Measurements from ENCODE around the gene ROBO2.

The ROBO2 gene

GRCh38 chr3:77271711-77272110, 231.8 kb downstream of the ROBO2 start:
- POLR2A ChIA-PET = no interaction called here
- CTCF ChIA-PET = no interaction called here
- no peak for DNase-seq (ENCODE audit: extremely low spot score)
- TF ChIP-seq NFRKB (IDR thresholded peaks at IDR 0.05) = no peak
- TF ChIP-seq TARDBP (IDR thresholded peaks at IDR 0.05) = no peak
- no peak for TF ChIP-seq PKNOX1 (IDR thresholded peaks at IDR 0.05)
- TF ChIP-seq BHLHE40 (IDR thresholded peaks at IDR 0.05; ENCODE audit: borderline replicate concordance) = no peak
- no peak for TF ChIP-seq CTBP1 (IDR thresholded peaks at IDR 0.05; ENCODE audit: borderline replicate concordance)

- TF ChIP-seq SP1 (IDR thresholded peaks at IDR 0.05) = no peak
- TF ChIP-seq CTBP1 (IDR thresholded peaks at IDR 0.05; ENCODE audit: borderline replicate concordance) = no peak
- TF ChIP-seq NFRKB (IDR thresholded peaks at IDR 0.05) = no peak
- TF ChIP-seq FOXA1 (IDR thresholded peaks at IDR 0.05) = no peak
- TF ChIP-seq LEF1 (IDR thresholded peaks at IDR 0.05; ENCODE audit: borderline replicate concordance) = no peak
- no peak for TF ChIP-seq BHLHE40 (IDR thresholded peaks at IDR 0.05; ENCODE audit: borderline replicate concordance)
- no peak for TF ChIP-seq SUZ12 (IDR thresholded peaks at IDR 0.05)
- TF ChIP-seq ZNF384 (IDR thresholded peaks at IDR 0.05) = no peak
- TF ChIP-seq PKNOX1 (IDR thresholded peaks at IDR 0.05) = no peak
- no peak for TF ChIP-seq ELF4 (IDR thresholded peaks at IDR 0.05)
- TF ChIP-seq HDGF (IDR thresholded peaks at IDR 0.05; ENCODE audit: borderline replicate concordance) = no peak
- TF ChIP-seq FOXK2 (IDR thresholded peaks at IDR 0.05) = no peak
- TF ChIP-seq FOXM1 (IDR thresholded peaks at IDR 0.05; ENCODE audit: borderline replicate concordance) = no peak
- ChIA-PET POLR2A (no interaction called here), CTCF (no interaction called here)
- no peak for DNase-seq (ENCODE audit: extremely low spot score)
Measured at GRCh38 chr3:77279276-77279675, 239.4 kb downstream of the ROBO2 start.

- TF ChIP-seq HDGF (IDR thresholded peaks at IDR 0.05; ENCODE audit: borderline replicate concordance) (no peak), BHLHE40 (IDR thresholded peaks at IDR 0.05; ENCODE audit: borderline replicate concordance) (no peak), SUZ12 (IDR thresholded peaks at IDR 0.05) (no peak), SP1 (IDR thresholded peaks at IDR 0.05) (no peak), CTBP1 (IDR thresholded peaks at IDR 0.05; ENCODE audit: borderline replicate concordance) (no peak), FOXK2 (IDR thresholded peaks at IDR 0.05) (no peak), FOXA1 (IDR thresholded peaks at IDR 0.05) (no peak)
- DNase-seq (ENCODE audit: extremely low spot score) = no peak
- CTCF ChIA-PET = no interaction called here
- POLR2A ChIA-PET = no interaction called here
Measured at GRCh38 chr3:77281721-77282120, 241.8 kb downstream of the ROBO2 start.

GRCh38 chr3:77283108-77283507, 243.2 kb downstream of the ROBO2 start:
- ChIA-PET POLR2A (no interaction called here), CTCF (interaction anchor here (0.7 to 0.9 kb wide), 2 partner anchors 37 kb away, joined by 3 read pairs; no protein-coding TSS in a partner anchor)
- TF ChIP-seq L3MBTL2 (conservative IDR thresholded peaks at IDR 0.05) (no peak), HDGF (IDR thresholded peaks at IDR 0.05; ENCODE audit: borderline replicate concordance) (no peak), ELF4 (IDR thresholded peaks at IDR 0.05) (no peak), NFRKB (IDR thresholded peaks at IDR 0.05) (no peak), FOXK2 (IDR thresholded peaks at IDR 0.05) (no peak), FOXA1 (IDR thresholded peaks at IDR 0.05) (no peak), SP1 (IDR thresholded peaks at IDR 0.05) (no peak), CTBP1 (IDR thresholded peaks at IDR 0.05; ENCODE audit: borderline replicate concordance) (no peak), LEF1 (IDR thresholded peaks at IDR 0.05; ENCODE audit: borderline replicate concordance) (no peak), BHLHE40 (IDR thresholded peaks at IDR 0.05; ENCODE audit: borderline replicate concordance) (no peak), PKNOX1 (IDR thresholded peaks at IDR 0.05) (no peak), ARNT (IDR thresholded peaks at IDR 0.05) (no peak), SUZ12 (IDR thresholded peaks at IDR 0.05) (no peak), TARDBP (IDR thresholded peaks at IDR 0.05) (no peak), ZNF384 (IDR thresholded peaks at IDR 0.05) (no peak), FOXM1 (IDR thresholded peaks at IDR 0.05; ENCODE audit: borderline replicate concordance) (no peak)
- DNase-seq (ENCODE audit: extremely low spot score) = no peak

- TF ChIP-seq ARNT (IDR thresholded peaks at IDR 0.05) (no peak), L3MBTL2 (conservative IDR thresholded peaks at IDR 0.05) (no peak), FOXM1 (IDR thresholded peaks at IDR 0.05; ENCODE audit: borderline replicate concordance) (no peak), PKNOX1 (IDR thresholded peaks at IDR 0.05) (no peak)
- POLR2A ChIA-PET = no interaction called here
- CTCF ChIA-PET = no interaction called here
- no peak for DNase-seq (ENCODE audit: extremely low spot score)
Measured at GRCh38 chr3:77288348-77288747, 248.4 kb downstream of the ROBO2 start.

- CTCF ChIA-PET = no interaction called here
- no peak for DNase-seq (ENCODE audit: extremely low spot score)
- TF ChIP-seq ARNT (IDR thresholded peaks at IDR 0.05) (no peak), CTBP1 (IDR thresholded peaks at IDR 0.05; ENCODE audit: borderline replicate concordance) (no peak), L3MBTL2 (conservative IDR thresholded peaks at IDR 0.05) (no peak), FOXM1 (IDR thresholded peaks at IDR 0.05; ENCODE audit: borderline replicate concordance) (no peak), TARDBP (IDR thresholded peaks at IDR 0.05) (no peak), LEF1 (IDR thresholded peaks at IDR 0.05; ENCODE audit: borderline replicate concordance) (no peak), SUZ12 (IDR thresholded peaks at IDR 0.05) (no peak), SP1 (IDR thresholded peaks at IDR 0.05) (no peak)
- POLR2A ChIA-PET = no interaction called here
Measured at GRCh38 chr3:77296527-77296926, 256.6 kb downstream of the ROBO2 start.

All from HEK293T (cell line).